Measurements from ENCODE around the gene KHSRP. TPM values are rescaled to one million over a fixed set of nuclear protein-coding genes. Genes with fewer than 3 reads are reported as not detected.

Gene KHSRP
- total RNA-seq, 2 experiments from 2014 or later = 345 to 354 TPM

- H3K36me3 Mint-ChIP-seq (ENCODE audit: low read depth) = peaks cover 26% of the 10 kb centered on the region
- no peaks in the 10 kb centered on the region for H3K9me3 Mint-ChIP-seq (ENCODE audit: insufficient read depth)
- DNase-seq (peak; percentile 82), ATAC-seq (no peak)
- peak overlapping the region; percentile 96 for H3K4me3 Mint-ChIP-seq
- H3K27ac Mint-ChIP-seq = peak overlapping the region; percentile 96
- CTCF ChIA-PET = interaction anchor here (1.1 to 1.6 kb wide), 2 partner anchors 21 to 31 kb away, joined by 3 to 4 read pairs; partner anchors contain the start of gene ALKBH7
- H3K4me1 Mint-ChIP-seq (ENCODE audit: low read depth) = peaks cover 28% of the 10 kb centered on the region
- POLR2A ChIA-PET = interaction anchor here (1.2 to 2.1 kb wide), 3 partner anchors 9 to 31 kb away, joined by 3 to 9 read pairs (median 7); partner anchors contain the start of genes ALKBH7 and KHSRP
- no peaks in the 10 kb centered on the region for H3K27me3 Mint-ChIP-seq (ENCODE audit: low read depth)
Observed at GRCh38 chr19:6393983-6394412, 30.6 kb downstream of the KHSRP start.

GRCh38 chr19:6393074-6393982 lies 31.3 kb downstream of the KHSRP start, which contains the start of gene GTF2F1:
GTF2F1 (minus strand) TSS chr19:6393164; CDS start chr19:6392995, 169 bp downstream.
- CTCF ChIA-PET = interaction anchor here (1.1 to 1.6 kb wide), 2 partner anchors 21 to 31 kb away, joined by 3 to 4 read pairs; partner anchors contain the start of gene ALKBH7
- ATAC-seq = peak; percentile 82

GRCh38 chr19:6392221-6393073 lies 32.2 kb downstream of the KHSRP start:
- H3K27me3 Mint-ChIP-seq (ENCODE audit: low read depth) = no peaks in the 10 kb centered on the region
- POLR2A ChIA-PET = interaction anchor here (0.7 to 2.1 kb wide), 3 partner anchors 20 to 32 kb away, joined by 4 to 9 read pairs (median 7); partner anchors contain the start of genes ALKBH7 and KHSRP
- CTCF ChIA-PET = interaction anchor here (1.1 to 1.6 kb wide), 2 partner anchors 20 to 30 kb away, joined by 3 to 4 read pairs; partner anchors contain the start of gene ALKBH7
- peaks cover 30% of the 10 kb centered on the region for H3K4me1 Mint-ChIP-seq (ENCODE audit: low read depth)
- DNase-seq (no peak), ATAC-seq (peak; percentile 5)
- H3K27ac Mint-ChIP-seq = peak overlapping the region; percentile 96
- H3K4me3 Mint-ChIP-seq = peak overlapping the region; percentile 96
- H3K9me3 Mint-ChIP-seq (ENCODE audit: insufficient read depth) = no peaks in the 10 kb centered on the region
- peaks cover 35% of the 10 kb centered on the region for H3K36me3 Mint-ChIP-seq (ENCODE audit: low read depth)

More at GRCh38 chr19:6393074-6393982, 31.3 kb downstream of the KHSRP start, which contains the start of gene GTF2F1:
- Mint-ChIP-seq H3K9me3 (ENCODE audit: insufficient read depth) (no peaks in the 10 kb centered on the region), H3K27ac (peak within 1 kb of the TSS; percentile 96), H3K4me3 (peak within 1 kb of the TSS; percentile 96), H3K27me3 (ENCODE audit: low read depth) (no peaks in the 10 kb centered on the region), H3K36me3 (ENCODE audit: low read depth) (peaks cover 29% of the 10 kb centered on the region), H3K4me1 (ENCODE audit: low read depth) (peaks cover 28% of the 10 kb centered on the region)
- DNase-seq = peak; percentile 96
- POLR2A ChIA-PET = interaction anchor here (0.7 to 2.1 kb wide), 4 partner anchors 10 to 31 kb away, joined by 3 to 9 read pairs (median 6); partner anchors contain the start of genes ALKBH7 and KHSRP

- no peak overlapping the region for H3K4me3 Mint-ChIP-seq
- H3K9me3 Mint-ChIP-seq (ENCODE audit: insufficient read depth) = no peaks in the 10 kb centered on the region
- CTCF ChIA-PET = interaction anchor here (1.5 kb wide), 1 partner anchor 10 kb away, joined by 3 read pairs; no protein-coding TSS in a partner anchor
- no peak overlapping the region for H3K27ac Mint-ChIP-seq
- no peak for DNase-seq
- peaks cover 61% of the 10 kb centered on the region for H3K36me3 Mint-ChIP-seq (ENCODE audit: low read depth)
- H3K4me1 Mint-ChIP-seq (ENCODE audit: low read depth) = peaks cover 14% of the 10 kb centered on the region
- POLR2A ChIA-PET = no interaction called here
- ATAC-seq = no peak
- no peaks in the 10 kb centered on the region for H3K27me3 Mint-ChIP-seq (ENCODE audit: low read depth)
Observed at GRCh38 chr19:6387372-6387771, 37.2 kb downstream of the KHSRP start.

GRCh38 chr19:6384381-6384780 lies 40.2 kb downstream of the KHSRP start:
- Mint-ChIP-seq H3K9me3 (ENCODE audit: insufficient read depth) (no peaks in the 10 kb centered on the region), H3K4me1 (ENCODE audit: low read depth) (peaks cover 2% of the 10 kb centered on the region), H3K36me3 (ENCODE audit: low read depth) (peaks cover 66% of the 10 kb centered on the region), H3K27ac (no peak overlapping the region), H3K27me3 (ENCODE audit: low read depth) (no peaks in the 10 kb centered on the region), H3K4me3 (no peak overlapping the region)
- ATAC-seq (no peak), DNase-seq (no peak)
- CTCF ChIA-PET = no interaction called here
- POLR2A ChIA-PET = no interaction called here

- no peaks in the 10 kb centered on the region for H3K27me3 Mint-ChIP-seq (ENCODE audit: low read depth)
- ATAC-seq = no peak
- no peaks in the 10 kb centered on the region for H3K9me3 Mint-ChIP-seq (ENCODE audit: insufficient read depth)
- ChIA-PET CTCF (no interaction called here), POLR2A (interaction anchor here (0.9 kb wide), 1 partner anchor 22 kb away, joined by 3 read pairs; the partner anchor contains the start of gene CLPP)
- peaks cover under 1% of the 10 kb centered on the region for H3K4me1 Mint-ChIP-seq (ENCODE audit: low read depth)
- no peak for DNase-seq
- H3K4me3 Mint-ChIP-seq = no peak overlapping the region
- H3K36me3 Mint-ChIP-seq (ENCODE audit: low read depth) = peaks cover 62% of the 10 kb centered on the region
- no peak overlapping the region for H3K27ac Mint-ChIP-seq
Observed at GRCh38 chr19:6383188-6383587, 41.4 kb downstream of the KHSRP start.

- Mint-ChIP-seq H3K4me1 (ENCODE audit: low read depth) (no peaks in the 10 kb centered on the region), H3K27ac (no peak overlapping the region), H3K9me3 (ENCODE audit: insufficient read depth) (no peaks in the 10 kb centered on the region), H3K36me3 (ENCODE audit: low read depth) (peaks cover 47% of the 10 kb centered on the region), H3K27me3 (ENCODE audit: low read depth) (no peaks in the 10 kb centered on the region), H3K4me3 (no peak overlapping the region)
- ChIA-PET CTCF (no interaction called here), POLR2A (no interaction called here)
- ATAC-seq (no peak), DNase-seq (no peak)
Observed at GRCh38 chr19:6381030-6381750, 43.4 kb downstream of the KHSRP start.

GRCh38 chr19:6379744-6380143 lies 44.9 kb downstream of the KHSRP start:
- Mint-ChIP-seq H3K27ac (no peak overlapping the region), H3K4me1 (ENCODE audit: low read depth) (peaks cover 2% of the 10 kb centered on the region), H3K36me3 (ENCODE audit: low read depth) (peaks cover 40% of the 10 kb centered on the region), H3K9me3 (ENCODE audit: insufficient read depth) (no peaks in the 10 kb centered on the region), H3K27me3 (ENCODE audit: low read depth) (no peaks in the 10 kb centered on the region), H3K4me3 (no peak overlapping the region)
- POLR2A ChIA-PET = no interaction called here
- CTCF ChIA-PET = no interaction called here
- ATAC-seq = no peak
- no peak for DNase-seq

- ATAC-seq (no peak), DNase-seq (no peak)
- ChIA-PET CTCF (no interaction called here), POLR2A (interaction anchor here (0.6 kb wide), 1 partner anchor 75 kb away, joined by 3 read pairs; no protein-coding TSS in a partner anchor)
- Mint-ChIP-seq H3K4me3 (no peak overlapping the region), H3K9me3 (ENCODE audit: insufficient read depth) (no peaks in the 10 kb centered on the region), H3K4me1 (ENCODE audit: low read depth) (peaks cover 11% of the 10 kb centered on the region), H3K27me3 (ENCODE audit: low read depth) (no peaks in the 10 kb centered on the region), H3K36me3 (ENCODE audit: low read depth) (peaks cover 36% of the 10 kb centered on the region), H3K27ac (no peak overlapping the region)
Observed at GRCh38 chr19:6378486-6378885, 46.1 kb downstream of the KHSRP start.

- ATAC-seq (no peak), DNase-seq (no peak)
- Mint-ChIP-seq H3K27ac (no peak overlapping the region), H3K4me3 (no peak overlapping the region), H3K36me3 (ENCODE audit: low read depth) (peaks cover 31% of the 10 kb centered on the region), H3K4me1 (ENCODE audit: low read depth) (peaks cover 14% of the 10 kb centered on the region), H3K27me3 (ENCODE audit: low read depth) (no peaks in the 10 kb centered on the region), H3K9me3 (ENCODE audit: insufficient read depth) (no peaks in the 10 kb centered on the region)
- ChIA-PET POLR2A (interaction anchor here (0.6 kb wide), 1 partner anchor 75 kb away, joined by 3 read pairs; no protein-coding TSS in a partner anchor), CTCF (no interaction called here)
Observed at GRCh38 chr19:6378041-6378440, 46.6 kb downstream of the KHSRP start.

Measured in activated CD8-positive, alpha-beta T cell treated with anti-CD3 and anti-CD28 coated beads, Interleukin-2, amount 10 ng/mL, durations not matched to agents 7 days and 5 days (primary cell).